ENCODE measurements around the gene REV1. TPM values are rescaled to one million over a fixed set of nuclear protein-coding genes. Genes with fewer than 3 reads are reported as not detected.

Gene REV1
- total RNA-seq, 2 experiments from 2014 or later: 51.6 to 68.1 TPM

- POLR2A ChIA-PET: no interaction called here
- Histone ChIP-seq H2AFZ (ENCODE audit: low read length) (no peak overlapping the region), H3K4me1 (ENCODE audit: insufficient read depth, low read length, poor library complexity, severe bottlenecking) (no peaks in the 10 kb centered on the region), H3K36me3 (ENCODE audit: insufficient read depth, low read length) (no peaks in the 10 kb centered on the region), H3K4me3 (ENCODE audit: low read depth, low read length, poor library complexity, severe bottlenecking) (no peak overlapping the region), H3K9me2 (ENCODE audit: insufficient read depth, low read length) (no peaks in the 10 kb centered on the region), H3K27ac (ENCODE audit: low read depth, low read length, poor library complexity, severe bottlenecking) (no peak overlapping the region), H3K79me2 (ENCODE audit: insufficient read depth, low read depth, low read length) (no peaks in the 10 kb centered on the region), H4K20me1 (ENCODE audit: insufficient read depth, low read length) (no peaks in the 10 kb centered on the region), H3K4me2 (ENCODE audit: low read length) (no peak overlapping the region), H3K9me3 (ENCODE audit: low read length) (no peaks in the 10 kb centered on the region)
- CTCF ChIA-PET (ENCODE audit: unreplicated experiment): no interaction called here
- TF ChIP-seq, protein P1, sequence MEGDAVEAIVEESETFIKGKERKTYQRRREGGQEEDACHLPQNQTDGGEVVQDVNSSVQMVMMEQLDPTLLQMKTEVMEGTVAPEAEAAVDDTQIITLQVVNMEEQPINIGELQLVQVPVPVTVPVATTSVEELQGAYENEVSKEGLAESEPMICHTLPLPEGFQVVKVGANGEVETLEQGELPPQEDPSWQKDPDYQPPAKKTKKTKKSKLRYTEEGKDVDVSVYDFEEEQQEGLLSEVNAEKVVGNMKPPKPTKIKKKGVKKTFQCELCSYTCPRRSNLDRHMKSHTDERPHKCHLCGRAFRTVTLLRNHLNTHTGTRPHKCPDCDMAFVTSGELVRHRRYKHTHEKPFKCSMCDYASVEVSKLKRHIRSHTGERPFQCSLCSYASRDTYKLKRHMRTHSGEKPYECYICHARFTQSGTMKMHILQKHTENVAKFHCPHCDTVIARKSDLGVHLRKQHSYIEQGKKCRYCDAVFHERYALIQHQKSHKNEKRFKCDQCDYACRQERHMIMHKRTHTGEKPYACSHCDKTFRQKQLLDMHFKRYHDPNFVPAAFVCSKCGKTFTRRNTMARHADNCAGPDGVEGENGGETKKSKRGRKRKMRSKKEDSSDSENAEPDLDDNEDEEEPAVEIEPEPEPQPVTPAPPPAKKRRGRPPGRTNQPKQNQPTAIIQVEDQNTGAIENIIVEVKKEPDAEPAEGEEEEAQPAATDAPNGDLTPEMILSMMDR (conservative IDR thresholded peaks at IDR 0.05; ENCODE audit: low read length): no peak
- no peak for TF ChIP-seq EZH2phosphoT487 (IDR thresholded peaks at IDR 0.05; ENCODE audit: borderline replicate concordance, low read depth, low read length)
- intact Hi-C loops (cut with micrococcal nuclease; ENCODE audit: unreplicated experiment): no loop called here
- BruUV-seq (replicated peaks): no TSS peak
- no peak for DNase-seq (ENCODE audit: low spot score)
Observed at GRCh38 chr2:99524056-99524455, 34.2 kb upstream of the REV1 start.

GRCh38 chr2:99522157-99522556 lies 32.3 kb upstream of the REV1 start:
- no peaks in the 10 kb centered on the region for H3K9me3 ChIP-seq (ENCODE audit: low read length)
- POLR2A ChIA-PET: no interaction called here
- intact Hi-C loops (cut with micrococcal nuclease; ENCODE audit: unreplicated experiment): no loop called here
- H3K36me3 ChIP-seq (ENCODE audit: insufficient read depth, low read length): no peaks in the 10 kb centered on the region
- BruUV-seq (replicated peaks): no TSS peak
- CTCF ChIA-PET (ENCODE audit: unreplicated experiment): no interaction called here
- no peak overlapping the region for H3K4me3 ChIP-seq (ENCODE audit: low read depth, low read length, poor library complexity, severe bottlenecking)
- H4K20me1 ChIP-seq (ENCODE audit: insufficient read depth, low read length): no peaks in the 10 kb centered on the region
- H3K4me2 ChIP-seq (ENCODE audit: low read length): no peak overlapping the region
- H3K9me2 ChIP-seq (ENCODE audit: insufficient read depth, low read length): no peaks in the 10 kb centered on the region
- no peak for DNase-seq (ENCODE audit: low spot score)
- H3K79me2 ChIP-seq (ENCODE audit: insufficient read depth, low read depth, low read length): no peaks in the 10 kb centered on the region
- no peaks in the 10 kb centered on the region for H3K4me1 ChIP-seq (ENCODE audit: insufficient read depth, low read length, poor library complexity, severe bottlenecking)
- TF ChIP-seq, protein P1 (conservative IDR thresholded peaks at IDR 0.05; ENCODE audit: low read length): no peak
- TF ChIP-seq EZH2phosphoT487 (IDR thresholded peaks at IDR 0.05; ENCODE audit: borderline replicate concordance, low read depth, low read length): no peak
- H3K27ac ChIP-seq (ENCODE audit: low read depth, low read length, poor library complexity, severe bottlenecking): no peak overlapping the region
- H2AFZ ChIP-seq (ENCODE audit: low read length): no peak overlapping the region

DNA sequence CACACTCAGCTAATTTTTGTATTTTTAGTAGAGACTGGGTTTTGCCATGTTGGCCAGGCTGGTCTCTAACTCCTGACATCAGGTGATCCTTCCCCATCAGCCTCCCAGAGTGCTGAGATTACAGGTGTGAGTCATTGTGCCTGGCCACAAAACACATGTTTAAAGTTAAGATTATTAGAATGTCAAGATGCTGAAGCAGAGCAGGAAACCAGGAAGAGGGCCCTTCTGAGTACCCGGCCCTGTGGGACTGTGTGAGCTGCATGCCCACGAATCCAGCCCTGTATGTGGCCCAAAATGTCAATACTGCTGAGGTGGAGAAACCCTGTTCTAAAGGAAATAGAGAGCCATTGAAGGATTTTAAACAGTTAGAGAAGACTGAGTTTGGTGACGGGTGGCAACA lies 31.0 kb upstream of the REV1 start:
- Histone ChIP-seq H3K79me2 (ENCODE audit: insufficient read depth, low read depth, low read length) (no peaks in the 10 kb centered on the region), H3K9me2 (ENCODE audit: insufficient read depth, low read length) (no peaks in the 10 kb centered on the region), H3K36me3 (ENCODE audit: insufficient read depth, low read length) (no peaks in the 10 kb centered on the region), H3K27ac (ENCODE audit: low read depth, low read length, poor library complexity, severe bottlenecking) (no peak overlapping the region), H4K20me1 (ENCODE audit: insufficient read depth, low read length) (no peaks in the 10 kb centered on the region), H3K4me1 (ENCODE audit: insufficient read depth, low read length, poor library complexity, severe bottlenecking) (no peaks in the 10 kb centered on the region), H3K4me2 (ENCODE audit: low read length) (no peak overlapping the region), H2AFZ (ENCODE audit: low read length) (no peak overlapping the region), H3K9me3 (ENCODE audit: low read length) (no peaks in the 10 kb centered on the region), H3K4me3 (ENCODE audit: low read depth, low read length, poor library complexity, severe bottlenecking) (no peak overlapping the region)
- TF ChIP-seq EZH2phosphoT487 (IDR thresholded peaks at IDR 0.05; ENCODE audit: borderline replicate concordance, low read depth, low read length): no peak
- TF ChIP-seq, protein P1 (conservative IDR thresholded peaks at IDR 0.05; ENCODE audit: low read length): no peak
- ChIA-PET CTCF (ENCODE audit: unreplicated experiment) (no interaction called here), POLR2A (interaction anchor here (0.9 kb wide), 1 partner anchor 36 kb away, joined by 6 read pairs; no protein-coding TSS in a partner anchor)
- no peak for DNase-seq (ENCODE audit: low spot score)
- intact Hi-C loops (cut with micrococcal nuclease; ENCODE audit: unreplicated experiment): no loop called here
- BruUV-seq (replicated peaks): no TSS peak
